ENCODE data around the gene EDRF1. TPM values are rescaled to one million over a fixed set of nuclear protein-coding genes. Genes with fewer than 3 reads are reported as not detected.

Gene EDRF1
- polyA plus RNA-seq, 2 of the 4 experiments (the other 2 are of a cell fraction) = 19.7 to 37.9 TPM

GRCh38 chr10:125797994-125798662 lies 78.6 kb downstream of the EDRF1 start:
- Histone ChIP-seq H3K4me3 (no peak overlapping the region), H3K4me2 (no peak overlapping the region), H3K27ac (no peak overlapping the region), H3K4me1 (no peaks in the 10 kb centered on the region), H3K9me3 (no peaks in the 10 kb centered on the region)
- ChIA-PET CTCF (interaction anchor here (0.9 to 1.5 kb wide), 2 partner anchors 13 to 71 kb away, joined by 3 read pairs; no protein-coding TSS in a partner anchor), POLR2A (no interaction called here)
- no peak for ATAC-seq
- no peak for DNase-seq (ENCODE audit: low read depth in 1 of 2, low spot score in 1 of 2)
- no peak for FAIRE-seq
- TF ChIP-seq USF2 (IDR thresholded peaks at IDR 0.05) (no peak), ZSCAN20 (CRISPR knock-in tag; IDR thresholded peaks at IDR 0.05) (no peak), KDM5A (IDR thresholded peaks at IDR 0.05) (no peak), TFCP2L1 (CRISPR knock-in tag; IDR thresholded peaks at IDR 0.05) (no peak), NR3C1 (IDR thresholded peaks at IDR 0.05) (no peak), ATOH8 (CRISPR knock-in tag; IDR thresholded peaks at IDR 0.05; ENCODE audit: low read depth) (no peak), RNF2 (IDR thresholded peaks at IDR 0.05; ENCODE audit: borderline replicate concordance, low read depth) (no peak), MAX (IDR thresholded peaks at IDR 0.05) (no peak), EHMT2 (IDR thresholded peaks at IDR 0.05; ENCODE audit: low read depth) (no peak), ESRRA (IDR thresholded peaks at IDR 0.05; ENCODE audit: borderline replicate concordance, low read length) (no peak), HEYL (CRISPR knock-in tag; IDR thresholded peaks at IDR 0.05) (no peak)
- 57% methylated on average over 5 of the region's 5 CpGs for WGBS (ENCODE audit: missing lambda C conversion rate)

- no peak for ATAC-seq
- POLR2A ChIA-PET = no interaction called here
Measured at GRCh38 chr10:125799451-125800182, 80.1 kb downstream of the EDRF1 start.

GRCh38 chr10:125801574-125801973 lies 82.1 kb downstream of the EDRF1 start:
- 81% methylated on average over 1 of the region's 1 CpG for whole genome bisulfite sequencing (ENCODE audit: missing lambda C conversion rate)
- ChIA-PET CTCF (interaction anchor here (2.4 kb wide), 1 partner anchor 9 kb away, joined by 6 read pairs; no protein-coding TSS in a partner anchor), POLR2A (no interaction called here)
- ATAC-seq = no peak
- no peak overlapping the region for H3K4me2 ChIP-seq
- no peaks in the 10 kb centered on the region for H3K9me3 ChIP-seq
- no peak for FAIRE-seq
- no peak for TF ChIP-seq PBX3 (IDR thresholded peaks at IDR 0.05)
- TF ChIP-seq ZSCAN20 (CRISPR knock-in tag; IDR thresholded peaks at IDR 0.05) = no peak
- no peaks in the 10 kb centered on the region for H3K4me1 ChIP-seq
- H3K27ac ChIP-seq = no peak overlapping the region
- no peak overlapping the region for H3K4me3 ChIP-seq
- DNase-seq (ENCODE audit: low read depth in 1 of 2, low spot score in 1 of 2) = no peak

More at GRCh38 chr10:125799451-125800182, 80.1 kb downstream of the EDRF1 start:
- CTCF ChIA-PET = interaction anchor here (0.6 to 1.4 kb wide), 2 partner anchors 12 to 667 kb away, joined by 3 to 5 read pairs; no protein-coding TSS in a partner anchor
- no peak overlapping the region for H3K4me3 ChIP-seq
- TF ChIP-seq HES2 (IDR thresholded peaks at IDR 0.05) = no peak
- TF ChIP-seq ZSCAN20 (CRISPR knock-in tag; IDR thresholded peaks at IDR 0.05) = no peak
- TF ChIP-seq RCOR1 (IDR thresholded peaks at IDR 0.05; ENCODE audit: low read depth, low read length) = no peak
- TF ChIP-seq JUNB (IDR thresholded peaks at IDR 0.05) = no peak
- no peak for TF ChIP-seq BHLHE40 (IDR thresholded peaks at IDR 0.05; ENCODE audit: low read depth, low read length)
- no peak for TF ChIP-seq ZFP36 (IDR thresholded peaks at IDR 0.05; ENCODE audit: borderline replicate concordance, partially characterized antibody)
- no peak for TF ChIP-seq RAD21 (conservative IDR thresholded peaks at IDR 0.05 in 1 of 2, IDR thresholded peaks at IDR 0.05 in 1 of 2)
- TF ChIP-seq JUN (IDR thresholded peaks at IDR 0.05) = no peak
- no peak for TF ChIP-seq TFCP2L1 (CRISPR knock-in tag; IDR thresholded peaks at IDR 0.05)
- no peak for TF ChIP-seq RNF2 (IDR thresholded peaks at IDR 0.05; ENCODE audit: borderline replicate concordance, low read depth)
- no peak for TF ChIP-seq HEYL (CRISPR knock-in tag; IDR thresholded peaks at IDR 0.05)
- TF ChIP-seq MAZ (IDR thresholded peaks at IDR 0.05; ENCODE audit: borderline replicate concordance, low read depth, low read length) = no peak
- no peak for TF ChIP-seq KDM5A (IDR thresholded peaks at IDR 0.05)
- no peak for TF ChIP-seq GATA3 (IDR thresholded peaks at IDR 0.05; ENCODE audit: borderline replicate concordance)
- no peak for TF ChIP-seq FOSL2 (IDR thresholded peaks at IDR 0.05)
- TF ChIP-seq FOSL2 (CRISPR knock-in tag; IDR thresholded peaks at IDR 0.05) = no peak
- no peak for TF ChIP-seq EHF (CRISPR knock-in tag; IDR thresholded peaks at IDR 0.05)
- TF ChIP-seq SMC3 (IDR thresholded peaks at IDR 0.05) = no peak
- TF ChIP-seq MAFK (IDR thresholded peaks at IDR 0.05; ENCODE audit: partially characterized antibody) = no peak
- DNase-seq (ENCODE audit: low read depth in 1 of 2, low spot score in 1 of 2) = no peak
- H3K9me3 ChIP-seq = no peaks in the 10 kb centered on the region
- H3K27ac ChIP-seq = no peak overlapping the region
- FAIRE-seq = no peak
- H3K4me2 ChIP-seq = no peak overlapping the region
- WGBS (ENCODE audit: missing lambda C conversion rate) = 92% methylated on average over 8 of the region's 8 CpGs
- no peaks in the 10 kb centered on the region for H3K4me1 ChIP-seq

Measured in A549 (cell line).